HEK293T (cell line): ENCODE results near the gene DESI1.

Source experiments
- CTCF ChIA-PET: fragments of 350-600 bp; formaldehyde crosslinking; extraction: SDS; loops from one replicate; lab custom pipeline; 2021; ENCODE audit warnings: antibody characterized with exemption, inconsistent platforms; lab: Yijun Ruan, JAX
- POLR2A ChIA-PET: fragments of 350-600 bp; formaldehyde crosslinking; extraction: SDS; loops from one replicate; lab custom pipeline; 2020; ENCODE audit warnings: antibody characterized with exemption, inconsistent platforms; lab: Yijun Ruan, JAX
- DNase-seq: peaks from one replicate; pipeline ENCODE4 v3.0.0; 2012; ENCODE audit warnings: mixed read lengths; ENCODE audit errors: extremely low spot score
- ARNT ChIP-seq: fragments of 450-650 bp; IDR thresholded peaks from 2 replicates; pipeline ENCODE4 v1.6.1; 2017; ENCODE audit warnings: mild to moderate bottlenecking
- BHLHE40 ChIP-seq: fragments of 450-650 bp; IDR thresholded peaks from 2 replicates; pipeline ENCODE4 v1.6.1; 2016; ENCODE audit warnings: mild to moderate bottlenecking, moderate library complexity, borderline replicate concordance
- CTBP1 ChIP-seq: fragments of 450-650 bp; IDR thresholded peaks from 2 replicates; pipeline ENCODE4 v1.6.1; 2016; ENCODE audit warnings: borderline replicate concordance
- ELF4 ChIP-seq: fragments of 450-650 bp; IDR thresholded peaks from 2 replicates; pipeline ENCODE4 v1.6.1; 2017; ENCODE audit warnings: antibody characterized with exemption
- FOXA1 ChIP-seq: fragments of 450-650 bp; IDR thresholded peaks from 2 replicates; pipeline ENCODE4 v1.6.1; 2016; ENCODE audit warnings: mild to moderate bottlenecking
- FOXK2 ChIP-seq: fragments of 450-650 bp; IDR thresholded peaks from 2 replicates; pipeline ENCODE4 v1.6.1; 2016; ENCODE audit warnings: mild to moderate bottlenecking
- FOXM1 ChIP-seq: fragments of 450-650 bp; IDR thresholded peaks from 2 replicates; pipeline ENCODE4 v1.6.1; 2017; ENCODE audit warnings: mild to moderate bottlenecking, borderline replicate concordance
- HDGF ChIP-seq: fragments of 450-650 bp; IDR thresholded peaks from 2 replicates; pipeline ENCODE4 v1.6.1; 2017; ENCODE audit warnings: antibody characterized with exemption, borderline replicate concordance
- L3MBTL2 ChIP-seq: fragments of 450-650 bp; conservative IDR thresholded peaks from 2 replicates; pipeline ENCODE4 v1.6.1; 2016; ENCODE audit warnings: mild to moderate bottlenecking
- LEF1 ChIP-seq: fragments of 450-650 bp; IDR thresholded peaks from 2 replicates; pipeline ENCODE4 v1.6.1; 2017; ENCODE audit warnings: mild to moderate bottlenecking, borderline replicate concordance
- NFRKB ChIP-seq: fragments of 450-650 bp; IDR thresholded peaks from 2 replicates; pipeline ENCODE4 v1.6.1; 2016; ENCODE audit warnings: mild to moderate bottlenecking, moderate library complexity
- SP1 ChIP-seq: fragments of 450-650 bp; IDR thresholded peaks from 2 replicates; pipeline ENCODE4 v1.6.1; 2017
- SUZ12 ChIP-seq: fragments of 450-650 bp; IDR thresholded peaks from 2 replicates; pipeline ENCODE4 v1.6.1; 2016; ENCODE audit warnings: mild to moderate bottlenecking
- TARDBP ChIP-seq: fragments of 450-650 bp; IDR thresholded peaks from 2 replicates; pipeline ENCODE4 v1.6.1; 2016
- ZNF384 ChIP-seq: fragments of 450-650 bp; IDR thresholded peaks from 2 replicates; pipeline ENCODE4 v1.6.1; 2016
- TF ChIP-seq, protein P1 (sequence below): fragments of 450-650 bp; IDR thresholded peaks from 2 replicates; pipeline ENCODE4 v1.6.1; 2016

The DESI1 gene

DNA sequence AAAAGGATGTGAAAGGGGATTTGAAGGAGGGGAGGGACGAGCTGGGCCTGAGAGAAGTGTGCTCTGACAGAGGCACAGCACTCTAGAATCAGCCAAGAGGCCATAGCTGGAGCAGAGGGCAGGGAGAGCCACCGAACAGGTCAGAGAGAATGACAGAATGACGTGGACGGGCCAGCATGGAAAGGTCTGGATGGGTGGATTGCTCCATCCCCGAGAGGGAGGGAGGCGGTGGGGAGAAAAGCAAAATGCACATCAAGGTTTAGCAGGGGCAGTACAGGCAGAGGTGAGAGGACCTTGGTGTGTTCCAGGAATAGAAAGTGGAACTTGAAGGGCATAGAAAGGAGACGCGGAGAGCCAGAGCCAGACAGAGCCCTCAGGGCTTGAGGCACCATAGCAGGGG is 38.1 kb downstream of the DESI1 start:
- no peak for DNase-seq
- TF ChIP-seq BHLHE40, result no peak
- TF ChIP-seq TARDBP, result no peak
- no peak for TF ChIP-seq FOXK2
- no peak for TF ChIP-seq ARNT
- TF ChIP-seq, protein P1, sequence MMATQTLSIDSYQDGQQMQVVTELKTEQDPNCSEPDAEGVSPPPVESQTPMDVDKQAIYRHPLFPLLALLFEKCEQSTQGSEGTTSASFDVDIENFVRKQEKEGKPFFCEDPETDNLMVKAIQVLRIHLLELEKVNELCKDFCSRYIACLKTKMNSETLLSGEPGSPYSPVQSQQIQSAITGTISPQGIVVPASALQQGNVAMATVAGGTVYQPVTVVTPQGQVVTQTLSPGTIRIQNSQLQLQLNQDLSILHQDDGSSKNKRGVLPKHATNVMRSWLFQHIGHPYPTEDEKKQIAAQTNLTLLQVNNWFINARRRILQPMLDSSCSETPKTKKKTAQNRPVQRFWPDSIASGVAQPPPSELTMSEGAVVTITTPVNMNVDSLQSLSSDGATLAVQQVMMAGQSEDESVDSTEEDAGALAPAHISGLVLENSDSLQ, result no peak
- TF ChIP-seq SUZ12, result no peak
- no peak for TF ChIP-seq FOXA1
- no peak for TF ChIP-seq LEF1
- no peak for TF ChIP-seq SP1
- TF ChIP-seq HDGF, result no peak
- no peak for TF ChIP-seq FOXM1
- no peak for TF ChIP-seq ZNF384
- no peak for TF ChIP-seq CTBP1
- TF ChIP-seq NFRKB, result no peak
- TF ChIP-seq L3MBTL2, result no peak
- no peak for TF ChIP-seq ELF4
- ChIA-PET CTCF (no interaction called here), POLR2A (no interaction called here)

DNA sequence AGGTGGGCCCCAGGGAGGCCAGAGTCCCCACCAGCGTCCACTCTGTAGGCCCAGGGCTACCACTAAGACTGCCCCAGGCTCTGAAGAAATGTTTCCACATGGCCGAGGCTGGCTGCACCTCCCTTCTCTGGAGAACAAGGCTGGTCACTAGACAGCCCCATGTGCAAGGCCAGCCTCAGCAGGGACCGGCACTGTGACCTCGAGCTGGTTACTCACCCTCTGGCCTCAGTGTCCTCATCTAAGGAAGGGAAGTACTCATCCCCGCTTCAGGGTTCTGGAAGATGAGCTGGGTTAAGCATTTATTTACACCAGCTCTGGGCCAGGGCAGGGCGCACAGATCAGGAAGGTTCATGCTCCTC is 40.9 kb downstream of the DESI1 start:
- no peak for DNase-seq
- CTCF ChIA-PET, result interaction anchor here (0.9 kb wide), 1 partner anchor 18 kb away, joined by 3 read pairs; no protein-coding TSS in a partner anchor
- TF ChIP-seq TARDBP, result no peak
- TF ChIP-seq HDGF, result no peak
- TF ChIP-seq SUZ12, result no peak
- POLR2A ChIA-PET, result interaction anchor here (0.5 to 3.7 kb wide), 2 partner anchors 10 to 29 kb away, joined by 3 to 27 read pairs; partner anchors contain the start of gene PMM1

DNA sequence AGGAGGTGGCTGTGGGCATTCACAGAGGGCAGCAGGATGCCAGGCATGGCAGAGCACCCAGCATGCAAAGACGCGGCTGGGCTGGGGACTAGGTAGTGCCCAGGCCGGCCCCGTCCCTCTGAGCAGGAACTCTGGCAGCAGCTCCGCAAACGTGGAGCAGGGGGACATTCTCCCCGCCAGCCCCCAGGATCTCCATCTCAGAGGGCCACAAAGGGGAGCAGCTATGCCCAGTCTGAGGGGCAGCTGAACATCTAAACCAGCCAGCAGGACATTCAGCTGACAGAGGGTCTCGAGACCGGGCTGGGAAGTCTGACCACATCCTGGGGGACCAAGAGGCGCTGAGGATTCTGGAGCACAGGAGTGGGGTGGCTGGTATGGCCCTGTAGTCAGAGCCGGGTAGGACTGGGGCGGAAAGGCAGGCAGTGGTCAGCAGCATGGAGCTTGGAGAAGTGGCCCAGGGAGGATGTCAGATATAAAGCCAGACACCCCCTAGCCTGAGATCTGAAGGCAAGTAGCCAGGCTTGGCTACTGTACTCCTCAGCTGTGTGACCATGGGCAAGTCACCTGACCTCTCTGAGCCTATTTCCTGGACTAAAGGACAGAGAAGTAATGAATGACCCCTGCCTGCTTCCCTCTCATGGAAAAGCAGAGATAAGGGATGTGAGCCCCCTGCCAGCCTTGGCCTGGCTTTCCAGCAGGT is 41.4 kb downstream of the DESI1 start:
- POLR2A ChIA-PET, result interaction anchor here (1.1 to 3.7 kb wide), 3 partner anchors 11 to 42 kb away, joined by 4 to 27 read pairs (median 5); partner anchors contain the start of genes PMM1 and XRCC6
- TF ChIP-seq ARNT (no peak), HDGF (no peak), SUZ12 (no peak), BHLHE40 (no peak), CTBP1 (no peak), SP1 (no peak), TARDBP (no peak), ELF4 (no peak), L3MBTL2 (no peak), ZNF384 (no peak), NFRKB (no peak), FOXA1 (no peak), FOXK2 (no peak), LEF1 (no peak), FOXM1 (no peak)
- TF ChIP-seq, protein P1, result no peak
- CTCF ChIA-PET, result interaction anchor here (0.9 to 1.4 kb wide), 2 partner anchors 18 to 36 kb away, joined by 3 read pairs; no protein-coding TSS in a partner anchor
- DNase-seq, result no peak

DNA sequence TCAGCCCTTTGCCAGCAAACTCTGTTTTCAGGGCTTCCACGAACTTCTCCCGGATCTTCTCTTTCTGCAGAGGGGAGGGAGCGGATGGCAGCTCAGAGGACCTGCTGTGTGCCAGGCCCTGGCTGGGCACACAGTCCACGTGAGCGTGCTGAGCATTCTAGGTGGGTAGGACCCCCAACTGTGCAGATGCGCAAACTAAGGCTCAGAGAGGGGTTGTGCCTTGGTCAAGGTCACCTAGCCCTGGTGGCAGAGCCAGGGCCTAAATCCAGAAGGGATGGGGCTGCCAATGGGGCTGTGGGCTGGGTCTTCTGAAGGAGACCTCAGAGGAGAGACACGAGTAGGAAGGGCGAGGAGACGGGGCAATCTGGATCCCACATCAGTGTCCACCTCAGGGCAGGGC is 42.0 kb downstream of the DESI1 start:
- DNase-seq, result no peak
- ChIA-PET POLR2A (interaction anchor here (1.1 to 3.7 kb wide), 3 partner anchors 11 to 43 kb away, joined by 4 to 27 read pairs (median 5); partner anchors contain the start of genes PMM1 and XRCC6), CTCF (interaction anchor here (1.4 kb wide), 1 partner anchor 37 kb away, joined by 3 read pairs; no protein-coding TSS in a partner anchor)
- TF ChIP-seq FOXK2 (no peak), CTBP1 (no peak), HDGF (no peak), SUZ12 (no peak), ZNF384 (no peak), L3MBTL2 (no peak), TARDBP (no peak), BHLHE40 (no peak), ARNT (no peak)

DNA sequence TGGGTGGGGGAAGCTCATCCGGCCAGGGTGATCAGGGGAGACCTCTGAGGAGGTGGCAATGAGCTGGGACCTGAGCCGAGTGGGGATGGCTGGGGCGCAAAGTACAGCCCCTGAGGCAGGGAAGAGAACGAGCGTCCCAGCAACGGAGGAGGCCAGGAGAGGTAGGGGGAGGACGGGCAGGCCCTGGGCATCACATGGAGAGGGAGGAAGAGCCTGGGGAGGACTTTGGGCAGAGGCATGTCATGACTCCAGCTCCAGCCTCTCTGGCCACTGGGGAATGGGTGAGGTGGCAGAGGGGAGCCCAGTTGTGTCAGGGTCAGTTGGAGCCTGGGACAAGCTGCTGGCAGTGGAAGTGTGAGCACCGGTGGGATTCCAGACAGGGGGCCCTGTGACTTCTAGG is 42.7 kb downstream of the DESI1 start:
- TF ChIP-seq FOXA1 (no peak), FOXM1 (no peak), ZNF384 (no peak), L3MBTL2 (no peak), HDGF (no peak), LEF1 (no peak), SUZ12 (no peak), FOXK2 (no peak), TARDBP (no peak), CTBP1 (no peak), ELF4 (no peak), NFRKB (no peak), ARNT (no peak), SP1 (no peak), BHLHE40 (no peak)
- TF ChIP-seq, protein P1, result no peak
- DNase-seq, result no peak
- CTCF ChIA-PET, result interaction anchor here (1.0 to 1.8 kb wide), 4 partner anchors 12 to 37 kb away, joined by 3 to 12 read pairs (median 6); partner anchors contain the start of gene PMM1
- POLR2A ChIA-PET, result interaction anchor here (1.1 to 3.7 kb wide), 4 partner anchors 12 to 43 kb away, joined by 4 to 27 read pairs (median 4); partner anchors contain the start of genes CSDC2, PMM1 and XRCC6
